Motor neuron (in vitro differentiated cells): ENCODE results near the gene PDYN. TPM values are rescaled to one million over a fixed set of nuclear protein-coding genes. Genes with fewer than 3 reads are reported as not detected.

Experiments
- ATAC-seq, 8 experiments: fragments of 200-7000 bp; cut with Tn5 transposase; replicated peaks in 6 of 8; 2 replicates each; pipeline ENCODE4 v1.8.0; 2021; ENCODE audit warnings: mild to moderate bottlenecking in 8 of 8, moderate library complexity in 8 of 8
- H3K27ac ChIP-seq, 2 donors: fragments of 250-450 bp; sonication (Bioruptor Pico); 2 replicates each; pipeline ENCODE4 v1.9.0; 2021; ENCODE audit warnings: antibody characterized with exemption in 2 of 2, mild to moderate bottlenecking in 2 of 2, moderate library complexity in 1 of 2
- H3K4me1 ChIP-seq, 2 donors: fragments of 250-450 bp; sonication (Bioruptor Pico); replicated peaks in 1 of 2; 2 replicates each; pipeline ENCODE4 v1.6.1; 2021; ENCODE audit warnings: antibody characterized with exemption in 2 of 2, mild to moderate bottlenecking in 2 of 2, moderate library complexity in 1 of 2
- H3K4me3 ChIP-seq, 5 donors: fragments of 250-450 bp; sonication (Bioruptor Pico); 2 replicates each; pipeline ENCODE4 v1.9.0; 2021; ENCODE audit warnings: antibody characterized with exemption in 5 of 5, mild to moderate bottlenecking in 5 of 5, moderate library complexity in 4 of 5
- WGBS, 10 experiments: fragments of 450-650 bp; shearing (Covaris generic); methylation state at CpG; one replicate each; pipeline ENCODE4 v1.0.0; 2022; 5-methylcytosine and 5-hydroxymethylcytosine counted together
- in situ Hi-C, 9 experiments: fragments of 400-800 bp; cut with MboI; loops; one replicate each; pipeline ENCODE4 v1.15.0; 2021; ENCODE audit warnings: low sequenced_read_pairs in 9 of 9, low pct_unique_long_range_greater_than_20kb in 2 of 9; ENCODE audit not compliant: unreplicated experiment in 9 of 9
- total RNA-seq, 8 experiments: library from RNA; unstranded; fragments of 300-600 nt; gene quantifications; 2 replicates each; pipeline versions ENCODE4 v1.2.3 to v1.2.4, GENCODE V29; 2022

PDYN gene
- total RNA-seq, 8 experiments from 2014 or later = 0.09 to 0.10 (median 0.09) TPM; not detected in 5

- in situ Hi-C loops = loop anchor here in 2 of 9 experiments (25.0 kb wide), 2 partner anchors 201 to 501 kb away; partner anchors contain the start of gene SNRPB (in 1 of the 2)
- ATAC-seq = no peak
Observed at GRCh38 chr20:1961374-1961773, 32.5 kb downstream of the PDYN start.

GRCh38 chr20:1959156-1959555 lies 34.7 kb downstream of the PDYN start:
- Histone ChIP-seq H3K27ac (no peak overlapping the region), H3K4me3 (no peak overlapping the region), H3K4me1 (no peaks in the 10 kb centered on the region)
- in situ Hi-C loops = loop anchor here in 2 of 9 experiments (25.0 kb wide), 2 partner anchors 203 to 503 kb away; partner anchors contain the start of gene SNRPB (in 1 of the 2)
- WGBS, 10 experiments = 9 to 100% (median 53%) methylated on average over 1 to 2 of the region's 2 CpGs
- no peak for ATAC-seq

More at GRCh38 chr20:1961374-1961773, 32.5 kb downstream of the PDYN start:
- H3K4me1 ChIP-seq = peaks cover 0 to 6% of the 10 kb centered on the region in 2 donors
- no peak overlapping the region for H3K27ac ChIP-seq
- H3K4me3 ChIP-seq = no peak overlapping the region
- 49 to 72% (median 65%) methylated on average over 1 to 3 of the region's 5 CpGs; no CpG with 5 or more reads in 6 of the 10 experiments for WGBS, 10 experiments

- Histone ChIP-seq H3K4me1 (no peaks in the 10 kb centered on the region), H3K4me3 (no peak overlapping the region), H3K27ac (no peak overlapping the region)
- 38 to 83% (median 80%) methylated on average over 1 to 2 of the region's 2 CpGs; no CpG with 5 or more reads in 3 of the 10 experiments for WGBS, 10 experiments
- in situ Hi-C loops = loop anchor here in 2 of 9 experiments (25.0 kb wide), 2 partner anchors 204 to 504 kb away; partner anchors contain the start of gene SNRPB (in 1 of the 2)
- ATAC-seq = no peak
Observed at GRCh38 chr20:1958426-1958825, 35.4 kb downstream of the PDYN start.

- 35 to 75% (median 58%) methylated on average over 3 to 8 of the region's 8 CpGs for WGBS, 10 experiments
- H3K4me3 ChIP-seq = no peak overlapping the region
- ATAC-seq = no peak
Observed at GRCh38 chr20:1955217-1955616, 38.6 kb downstream of the PDYN start.

GRCh38 chr20:1953621-1954020 lies 40.2 kb downstream of the PDYN start:
- Histone ChIP-seq H3K27ac (no peak overlapping the region), H3K4me1 (no peaks in the 10 kb centered on the region), H3K4me3 (no peak overlapping the region)
- in situ Hi-C loops = loop anchor here in 2 of 9 experiments (25.0 kb wide), 2 partner anchors 209 to 509 kb away; partner anchors contain the start of gene SNRPB (in 1 of the 2)
- no peak for ATAC-seq
- 65 to 100% (median 95%) methylated on average over 1 to 4 of the region's 5 CpGs; no CpG with 5 or more reads in 2 of the 10 experiments for WGBS, 10 experiments

More at GRCh38 chr20:1955217-1955616, 38.6 kb downstream of the PDYN start:
- no peak overlapping the region for H3K27ac ChIP-seq
- H3K4me1 ChIP-seq = no peaks in the 10 kb centered on the region
- in situ Hi-C loops = loop anchor here in 2 of 9 experiments (25.0 kb wide), 2 partner anchors 207 to 507 kb away; partner anchors contain the start of gene SNRPB (in 1 of the 2)

- in situ Hi-C loops = loop anchor here in 2 of 9 experiments (25.0 kb wide), 2 partner anchors 209 to 509 kb away; partner anchors contain the start of gene SNRPB (in 1 of the 2)
- no peak for ATAC-seq
- 22 to 100% (median 70%) methylated on average over 1 to 6 of the region's 6 CpGs; no CpG with 5 or more reads in 1 of the 10 experiments for whole genome bisulfite sequencing, 10 experiments
- H3K4me3 ChIP-seq = no peak overlapping the region
- H3K4me1 ChIP-seq = no peaks in the 10 kb centered on the region
- H3K27ac ChIP-seq = no peak overlapping the region
Observed at GRCh38 chr20:1952737-1953530, 40.9 kb downstream of the PDYN start.

- ATAC-seq = no peak
- H3K27ac ChIP-seq = no peak overlapping the region
- no peaks in the 10 kb centered on the region for H3K4me1 ChIP-seq
- 61 to 90% (median 71%) methylated on average over 1 to 8 of the region's 11 CpGs for WGBS, 10 experiments
- in situ Hi-C loops = loop anchor here in 2 of 9 experiments (25.0 kb wide), 2 partner anchors 211 to 511 kb away; partner anchors contain the start of gene SNRPB (in 1 of the 2)
- H3K4me3 ChIP-seq = no peak overlapping the region
Observed at GRCh38 chr20:1951436-1952115, 42.3 kb downstream of the PDYN start.

GRCh38 chr20:1950836-1951235 lies 43.0 kb downstream of the PDYN start:
- Histone ChIP-seq H3K4me3 (no peak overlapping the region), H3K27ac (no peak overlapping the region), H3K4me1 (no peaks in the 10 kb centered on the region)
- in situ Hi-C loops = loop anchor here in 2 of 9 experiments (25.0 kb wide), 2 partner anchors 211 to 511 kb away; partner anchors contain the start of gene SNRPB (in 1 of the 2)
- 20 to 100% (median 60%) methylated on average over 1 to 7 of the region's 7 CpGs; no CpG with 5 or more reads in 3 of the 10 experiments for WGBS, 10 experiments
- ATAC-seq = no peak

GRCh38 chr20:1949347-1950100 lies 44.3 kb downstream of the PDYN start:
- no peaks in the 10 kb centered on the region for H3K4me1 ChIP-seq
- in situ Hi-C loops = loop anchor here in 2 of 9 experiments (25.0 kb wide), 2 partner anchors 213 to 513 kb away; partner anchors contain the start of gene SNRPB (in 1 of the 2)
- peak in 1 of 8 experiments; percentile 5 for ATAC-seq
- WGBS, 10 experiments = 0 to 63% (median 0%) methylated on average over 1 to 2 of the region's 2 CpGs; no CpG with 5 or more reads in 3 of the 10 experiments
- no peak overlapping the region for H3K27ac ChIP-seq
- H3K4me3 ChIP-seq = no peak overlapping the region

- Histone ChIP-seq H3K27ac (no peak overlapping the region), H3K4me3 (no peak overlapping the region), H3K4me1 (no peaks in the 10 kb centered on the region)
- ATAC-seq = no peak
- WGBS, 10 experiments = 29 to 90% (median 80%) methylated on average over 1 to 6 of the region's 14 CpGs; no CpG with 5 or more reads in 3 of the 10 experiments
- in situ Hi-C loops = no loop called here
Observed at GRCh38 chr20:1947535-1947846, 46.4 kb downstream of the PDYN start.

- no peak overlapping the region for H3K4me3 ChIP-seq
- in situ Hi-C loops = no loop called here
- ATAC-seq = peak in 1 of 8 experiments; percentile 16
- WGBS, 10 experiments = 5 to 65% (median 25%) methylated on average over 4 to 23 of the region's 39 CpGs; no CpG with 5 or more reads in 1 of the 10 experiments
- no peaks in the 10 kb centered on the region for H3K4me1 ChIP-seq
- H3K27ac ChIP-seq = no peak overlapping the region
Observed at GRCh38 chr20:1946762-1947534, 46.9 kb downstream of the PDYN start.

- no peak for ATAC-seq
- in situ Hi-C loops = no loop called here
- no peak overlapping the region for H3K4me3 ChIP-seq
- H3K27ac ChIP-seq = no peak overlapping the region
- 47 to 80% (median 65%) methylated on average over 3 to 7 of the region's 7 CpGs; no CpG with 5 or more reads in 1 of the 10 experiments for WGBS, 10 experiments
- no peaks in the 10 kb centered on the region for H3K4me1 ChIP-seq
Observed at GRCh38 chr20:1946442-1946761, 47.5 kb downstream of the PDYN start.
